ENCODE data around the gene MTERF2.

MTERF2 gene

DNA sequence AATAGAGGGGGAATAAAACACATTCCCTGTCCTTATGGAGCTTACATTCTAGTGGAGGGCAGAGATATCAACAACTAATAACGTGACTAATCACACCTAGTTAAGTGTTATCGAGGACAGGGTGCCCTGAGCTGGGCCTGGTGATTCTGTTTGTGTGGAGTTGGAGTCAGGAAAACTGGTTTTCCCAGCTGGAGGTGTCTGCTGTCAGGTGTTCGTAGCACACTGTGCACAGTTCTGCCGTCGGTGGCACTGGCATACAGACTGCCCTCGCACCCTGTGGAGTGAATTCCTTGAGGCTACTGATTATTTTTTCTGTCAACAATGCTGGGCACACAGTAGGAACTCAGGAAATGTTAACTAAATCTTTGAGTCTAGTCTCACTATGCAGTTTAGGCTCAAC lies 900 bp upstream of the MTERF2 start:
- no peak for DNase-seq (ENCODE audit: low read depth)

DNA sequence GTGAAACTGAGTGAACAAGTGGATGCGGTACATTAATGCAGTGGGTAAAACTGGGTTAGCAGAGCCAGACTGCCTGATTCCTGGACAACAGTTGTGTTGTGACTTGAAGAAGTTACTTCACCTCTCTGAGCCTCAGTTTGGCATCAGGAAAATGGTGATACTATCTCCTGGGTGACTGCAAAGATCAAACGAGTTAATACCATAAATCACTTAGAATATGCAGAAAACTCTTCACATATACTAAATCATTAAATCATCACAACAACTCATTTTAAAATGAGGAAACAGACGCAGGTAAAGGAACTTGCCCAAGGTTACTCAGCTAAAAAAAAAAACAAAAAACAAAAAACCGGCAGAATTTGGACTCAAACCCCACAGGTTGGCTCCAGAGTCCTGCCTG lies 811 bp downstream of the MTERF2 start:
- DNase-seq (ENCODE audit: low read depth), result no peak

DNA sequence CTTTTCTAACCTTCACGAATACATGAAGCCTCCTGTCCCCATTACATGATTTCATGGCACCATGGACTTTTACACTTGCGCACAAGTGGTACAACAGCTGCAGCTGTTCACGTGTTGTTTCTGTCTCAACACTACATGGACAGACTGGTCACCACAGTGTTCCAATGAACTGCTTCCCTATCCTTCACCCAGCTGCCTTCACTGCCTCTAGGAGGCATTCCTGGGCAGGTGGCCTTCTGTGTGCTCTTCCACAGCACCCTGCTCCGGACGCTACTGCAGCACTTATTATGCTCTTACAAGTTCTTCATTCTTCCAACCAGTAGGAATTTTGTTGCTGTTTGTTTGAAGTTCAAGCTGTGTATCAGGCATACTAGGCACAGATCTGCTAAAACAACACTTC lies 1.5 kb downstream of the MTERF2 start:
- DNase-seq (ENCODE audit: low read depth), result no peak

DNA sequence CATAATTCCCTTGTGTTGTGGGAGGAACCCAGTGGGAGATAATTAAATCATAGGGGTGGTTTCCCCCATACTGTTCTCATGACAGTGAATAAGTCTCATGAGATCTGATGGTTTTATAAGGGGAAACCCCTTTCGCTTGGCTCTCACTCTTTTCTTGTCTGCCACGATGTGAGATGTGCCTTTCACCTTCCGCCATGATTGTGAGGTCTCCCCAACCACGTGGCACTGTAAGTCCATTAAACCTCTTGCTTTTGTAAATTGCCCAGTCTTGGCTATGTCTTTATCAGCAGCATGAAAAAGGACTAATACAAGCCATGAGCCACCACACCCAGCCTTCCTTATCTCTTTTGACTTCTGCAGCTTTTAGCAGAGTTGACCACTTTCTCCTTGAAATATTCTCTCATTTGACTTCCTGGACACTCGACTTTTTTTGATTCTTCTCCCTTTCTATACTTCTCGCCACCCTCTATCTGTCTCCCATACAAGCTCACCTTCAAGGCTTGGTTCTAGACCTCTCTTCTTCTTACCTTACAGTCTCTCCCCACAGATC lies 2.3 kb downstream of the MTERF2 start:
- DNase-seq (ENCODE audit: low read depth), result no peak

DNA sequence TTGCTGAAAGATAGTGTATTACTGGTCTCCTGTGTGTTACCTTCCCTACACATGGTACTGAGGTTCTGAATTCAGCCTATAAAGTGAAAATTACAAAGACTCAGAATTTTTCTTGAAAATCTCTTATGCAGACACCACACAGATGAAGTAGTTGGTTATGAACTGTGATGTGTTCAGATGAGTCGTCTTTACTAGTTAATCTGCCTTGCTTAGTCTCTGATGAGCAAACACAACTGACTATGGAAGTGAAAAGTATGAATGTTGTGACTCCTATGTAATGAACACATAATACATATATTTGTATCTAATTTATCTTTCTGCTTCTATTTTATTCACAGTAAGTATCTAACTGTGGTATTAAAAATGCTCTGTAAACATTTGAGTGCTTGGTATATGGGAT lies 4.7 kb downstream of the MTERF2 start:
- DNase-seq (ENCODE audit: low read depth), result no peak

DNA sequence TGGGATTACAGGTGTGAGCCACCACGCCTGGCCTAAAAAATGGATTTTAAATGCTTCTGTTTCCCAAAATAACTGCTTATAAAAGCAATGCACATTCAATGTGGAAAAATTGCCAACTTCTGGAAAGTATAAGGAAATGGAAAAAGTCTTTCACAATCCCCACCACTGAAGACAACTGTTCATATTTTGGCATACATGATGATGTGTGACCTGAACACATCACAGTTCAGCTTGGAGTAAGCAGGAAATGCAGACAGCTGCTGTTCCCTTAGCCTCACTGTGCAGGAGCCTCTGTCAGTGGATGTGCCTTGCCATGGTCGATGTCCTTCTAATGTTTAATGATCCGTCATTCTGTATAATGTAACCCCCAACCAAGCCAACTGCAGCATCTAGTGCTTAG lies 5.2 kb downstream of the MTERF2 start:
- no peak for DNase-seq (ENCODE audit: low read depth)

DNA sequence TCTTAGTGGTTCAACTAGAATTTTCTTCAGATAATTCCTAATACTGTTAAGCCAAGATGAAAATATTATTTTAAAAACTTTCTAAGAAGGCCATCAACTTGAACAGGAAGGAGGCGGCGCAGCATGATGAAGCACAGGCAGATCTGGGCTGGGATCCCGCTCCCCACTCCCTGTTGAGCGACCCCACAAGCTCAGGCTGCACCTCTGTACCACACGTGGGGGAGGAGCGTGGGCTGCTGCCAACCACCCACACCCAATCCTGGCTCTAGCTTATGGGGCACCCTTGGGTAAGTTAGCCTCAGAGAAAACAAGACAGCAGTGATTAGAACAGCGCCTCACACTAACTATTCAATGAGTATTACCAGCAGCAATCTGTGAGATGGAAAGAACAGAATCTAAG lies 6.0 kb downstream of the MTERF2 start:
- DNase-seq (ENCODE audit: low read depth), result no peak

DNA sequence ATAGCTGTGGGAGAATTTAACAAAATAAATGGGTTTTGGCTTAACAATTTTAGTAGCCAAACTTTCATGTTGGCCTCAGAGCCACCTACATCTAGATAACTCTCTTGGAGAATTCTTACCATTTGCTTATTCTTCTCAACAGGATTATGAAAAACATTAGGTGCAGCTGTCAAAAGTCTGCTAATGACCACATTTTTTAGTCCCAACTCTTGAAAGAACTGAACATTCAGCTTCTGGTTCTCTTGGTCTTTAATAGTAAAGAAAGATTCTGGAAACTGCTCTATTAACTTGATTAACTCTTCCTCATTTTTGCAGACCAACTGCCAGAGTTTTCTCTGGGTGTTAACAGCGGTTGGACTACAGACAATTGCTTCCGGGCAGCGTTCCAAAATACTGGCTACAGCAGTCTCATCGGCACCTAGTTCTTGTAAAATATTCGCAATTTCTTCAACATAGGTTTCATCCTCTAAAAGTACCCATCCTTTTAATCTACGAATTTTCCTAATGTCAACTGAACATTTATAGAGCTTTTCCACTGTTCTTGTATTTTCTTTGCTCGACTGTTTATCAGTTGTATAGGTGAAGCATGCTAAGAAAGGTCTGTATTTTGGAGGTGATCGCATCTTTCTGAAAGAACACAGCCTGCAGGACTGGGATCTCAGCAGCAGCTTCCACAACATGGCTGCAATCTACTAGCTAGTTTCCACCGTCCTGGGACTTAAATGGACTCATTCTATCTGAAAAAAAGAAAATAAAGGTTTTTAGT lies 8.7 kb downstream of the MTERF2 start:
- no peak for DNase-seq (ENCODE audit: low read depth)

DNA sequence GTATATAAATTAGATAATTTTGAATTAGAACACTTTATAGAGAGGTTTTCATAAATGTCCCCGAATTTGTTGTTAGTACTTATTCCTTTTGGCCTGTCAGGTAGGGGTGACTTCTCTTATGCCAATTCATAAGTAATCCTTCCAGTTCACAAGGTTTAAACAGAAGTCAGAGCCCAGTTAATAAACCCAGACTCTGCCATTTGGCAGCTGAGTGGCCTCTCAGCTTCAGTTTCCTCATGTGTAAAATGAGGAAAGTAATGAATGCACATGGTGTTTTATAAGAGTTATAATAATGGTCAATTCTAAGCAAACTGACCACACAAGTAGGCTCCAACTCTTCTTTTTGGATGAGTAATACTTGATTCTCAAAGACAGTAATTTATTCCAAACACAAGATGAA lies 10.3 kb downstream of the MTERF2 start:
- DNase-seq (ENCODE audit: low read depth), result no peak

DNA sequence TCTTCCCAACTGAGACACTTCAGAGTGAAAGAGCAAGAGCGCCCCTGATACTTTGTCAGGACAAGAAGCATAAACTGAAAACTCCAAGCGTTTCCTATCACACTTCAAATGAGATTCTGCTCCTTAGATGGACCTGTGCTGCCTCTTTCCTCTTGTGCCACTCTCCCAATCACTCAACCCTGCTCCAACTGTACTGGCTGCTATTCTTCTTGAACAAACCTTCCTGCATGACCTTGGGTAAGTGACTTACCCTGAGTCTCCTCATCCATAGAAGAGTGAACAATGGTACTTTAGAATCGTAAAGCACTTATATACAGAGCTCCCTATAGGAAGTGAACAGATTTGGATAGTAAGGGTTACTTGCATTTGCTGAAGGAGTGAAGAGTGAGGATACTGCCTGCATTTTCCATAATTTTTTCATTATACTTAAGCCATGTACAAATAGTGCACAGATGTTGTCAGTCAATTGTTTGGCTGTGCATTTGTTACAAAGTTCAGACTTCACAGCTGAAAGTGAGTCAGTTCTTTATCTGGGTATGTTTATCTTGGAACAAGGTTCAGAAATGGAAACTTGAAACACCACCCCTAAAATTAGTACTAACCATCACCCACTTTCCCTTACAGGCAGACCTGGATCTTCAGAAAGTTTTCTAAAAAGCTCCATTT lies 10.8 kb downstream of the MTERF2 start:
- DNase-seq (ENCODE audit: low read depth), result no peak

DNA sequence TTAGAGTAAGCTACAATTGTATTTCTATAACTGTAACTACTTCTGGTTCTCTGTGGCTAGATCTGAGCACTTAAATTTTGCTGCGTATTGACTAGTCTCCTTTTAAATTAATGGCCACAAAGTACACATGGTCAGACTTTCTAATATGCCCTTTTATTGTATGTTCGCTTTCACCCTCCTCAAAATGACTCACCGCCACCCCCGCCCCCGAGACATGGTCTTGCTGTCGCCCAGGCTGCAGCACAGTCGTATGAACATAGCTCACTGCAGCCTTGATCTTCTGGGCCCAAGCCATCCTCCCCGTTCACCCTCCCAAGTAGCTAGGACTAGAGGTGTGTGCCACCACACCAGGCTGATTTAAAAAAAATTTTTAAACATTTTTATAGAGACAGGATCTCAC lies 11.8 kb downstream of the MTERF2 start:
- no peak for DNase-seq (ENCODE audit: low read depth)

DNA sequence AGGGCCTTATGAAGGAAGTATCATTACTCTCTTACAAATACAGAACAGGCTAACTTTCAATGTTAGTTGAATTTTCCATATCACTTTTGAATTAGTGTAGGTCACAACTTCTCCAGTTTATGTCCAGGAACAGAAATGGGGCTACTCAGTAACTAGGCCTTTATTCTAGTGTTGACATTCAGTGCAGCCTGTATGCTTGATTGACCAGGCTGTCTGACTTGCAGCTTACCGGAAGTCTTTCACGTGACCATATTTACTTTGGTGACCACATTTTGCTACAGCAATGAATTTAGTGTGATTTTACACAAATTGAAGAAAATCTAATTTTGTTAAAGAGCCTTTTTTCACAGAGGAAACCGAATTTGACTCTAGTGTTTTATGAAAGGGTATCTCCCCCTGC lies 12.4 kb downstream of the MTERF2 start:
- DNase-seq (ENCODE audit: low read depth), result no peak

DNA sequence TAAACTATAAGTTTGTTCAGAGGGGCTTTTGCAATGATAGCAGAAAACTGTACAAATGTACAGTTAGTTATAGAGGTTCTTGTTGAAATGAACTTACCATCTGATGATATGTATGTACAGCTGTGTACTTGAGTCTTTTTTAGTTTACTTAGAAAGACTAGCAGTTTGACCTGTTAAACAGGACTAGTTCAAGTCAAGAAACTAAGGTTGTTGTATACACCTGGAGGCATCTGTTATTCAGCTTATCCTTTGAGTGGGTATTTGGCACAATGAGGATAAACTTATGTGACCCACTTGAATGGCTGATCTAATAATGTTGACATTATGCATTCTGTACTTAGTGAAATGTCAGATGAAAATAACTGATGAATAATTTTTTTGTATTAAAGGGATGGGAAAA lies 13.4 kb downstream of the MTERF2 start:
- DNase-seq (ENCODE audit: low read depth), result no peak

DNA sequence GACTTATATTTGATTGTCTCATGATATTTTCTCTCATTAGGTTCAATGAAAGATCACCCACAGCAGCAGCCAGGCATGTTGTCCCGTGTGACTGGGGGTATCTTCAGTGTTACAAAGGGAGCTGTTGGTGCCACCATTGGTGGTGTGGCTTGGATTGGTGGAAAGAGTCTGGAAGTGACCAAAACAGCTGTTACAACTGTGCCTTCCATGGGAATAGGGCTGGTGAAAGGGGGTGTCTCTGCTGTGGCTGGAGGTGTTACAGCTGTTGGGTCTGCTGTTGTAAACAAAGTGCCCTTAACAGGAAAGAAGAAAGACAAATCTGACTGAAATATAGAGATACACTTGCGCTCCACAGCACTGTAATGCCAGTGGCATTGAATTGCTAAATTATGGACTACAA lies 15.9 kb downstream of the MTERF2 start:
- DNase-seq (ENCODE audit: low read depth), result no peak

DNA sequence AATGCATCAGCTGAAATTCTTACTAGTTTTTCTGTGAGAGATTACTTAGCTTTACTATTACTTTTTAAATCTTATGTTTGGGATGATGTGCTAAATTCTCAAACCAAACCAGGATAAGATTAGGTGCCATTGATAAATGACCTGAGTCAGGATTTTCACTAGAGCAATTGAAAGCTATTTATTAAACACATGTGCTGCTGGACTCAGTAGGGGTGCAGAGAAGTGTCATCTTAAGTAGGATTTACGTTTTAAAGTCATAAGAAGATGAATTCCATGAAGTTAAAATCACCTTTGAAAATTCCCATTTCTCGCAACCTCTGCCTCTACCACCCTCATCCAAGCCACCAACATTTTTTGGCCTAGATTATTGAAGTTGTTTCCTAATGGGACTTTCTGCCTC lies 22.4 kb downstream of the MTERF2 start:
- no peak for DNase-seq (ENCODE audit: low read depth)

DNA sequence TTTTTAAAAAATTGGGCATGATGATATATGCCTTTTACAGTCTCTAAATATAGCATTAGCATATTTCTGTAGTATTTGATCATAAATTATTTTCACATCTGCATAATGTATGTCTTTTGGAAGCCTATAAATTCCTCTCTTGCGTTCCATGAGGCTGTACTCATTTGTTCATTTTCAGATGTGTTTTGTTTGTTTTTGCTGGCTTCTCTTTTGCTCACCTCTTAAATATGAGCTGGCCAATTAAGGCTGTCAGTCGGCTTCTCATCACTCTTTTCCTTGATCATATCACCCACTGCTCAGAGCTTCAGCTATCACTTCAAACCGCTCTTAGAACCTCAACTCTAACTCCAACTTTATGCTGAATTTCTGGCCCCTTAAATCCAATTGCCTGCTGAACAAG lies 24.7 kb downstream of the MTERF2 start:
- no peak for DNase-seq (ENCODE audit: low read depth)

DNA sequence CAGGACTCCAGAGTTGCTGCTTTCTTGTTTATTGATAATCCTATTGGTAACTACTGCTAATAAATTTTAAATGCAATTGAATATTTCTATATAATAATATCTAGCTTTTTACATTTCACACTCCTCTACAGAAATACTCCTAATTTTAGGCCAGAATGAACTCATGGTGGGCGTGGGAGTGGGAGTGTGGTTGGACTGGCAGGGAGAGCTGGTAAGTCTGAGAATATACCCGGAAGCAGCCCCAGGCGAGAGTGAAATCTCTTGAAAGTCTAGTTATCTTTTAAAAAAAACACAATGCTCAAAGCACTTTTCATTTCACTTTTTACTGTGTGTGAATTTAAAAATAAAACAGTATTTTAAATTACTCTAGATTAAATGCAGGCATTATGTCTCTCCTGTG lies 26.5 kb downstream of the MTERF2 start:
- DNase-seq (ENCODE audit: low read depth), result no peak

DNA sequence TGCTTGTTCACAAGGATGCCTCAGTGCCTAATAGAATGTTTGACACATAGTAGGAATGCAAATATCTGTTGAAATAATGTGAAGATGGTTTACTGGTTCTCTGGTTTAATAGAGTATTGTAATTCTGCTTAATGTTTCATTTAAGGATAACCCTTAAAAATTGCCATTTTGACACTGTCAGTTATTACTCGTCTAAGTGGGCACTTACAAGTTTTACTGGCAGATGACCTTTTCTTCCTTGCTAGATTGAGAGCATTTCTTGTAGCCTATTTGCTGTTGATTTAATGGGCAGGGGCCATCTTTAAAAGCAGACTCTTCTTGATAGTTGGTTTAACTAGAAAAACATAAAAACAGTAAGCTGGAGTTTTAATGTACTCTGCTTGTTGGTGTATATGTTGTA lies 29.4 kb downstream of the MTERF2 start:
- DNase-seq (ENCODE audit: low read depth), result no peak

DNA sequence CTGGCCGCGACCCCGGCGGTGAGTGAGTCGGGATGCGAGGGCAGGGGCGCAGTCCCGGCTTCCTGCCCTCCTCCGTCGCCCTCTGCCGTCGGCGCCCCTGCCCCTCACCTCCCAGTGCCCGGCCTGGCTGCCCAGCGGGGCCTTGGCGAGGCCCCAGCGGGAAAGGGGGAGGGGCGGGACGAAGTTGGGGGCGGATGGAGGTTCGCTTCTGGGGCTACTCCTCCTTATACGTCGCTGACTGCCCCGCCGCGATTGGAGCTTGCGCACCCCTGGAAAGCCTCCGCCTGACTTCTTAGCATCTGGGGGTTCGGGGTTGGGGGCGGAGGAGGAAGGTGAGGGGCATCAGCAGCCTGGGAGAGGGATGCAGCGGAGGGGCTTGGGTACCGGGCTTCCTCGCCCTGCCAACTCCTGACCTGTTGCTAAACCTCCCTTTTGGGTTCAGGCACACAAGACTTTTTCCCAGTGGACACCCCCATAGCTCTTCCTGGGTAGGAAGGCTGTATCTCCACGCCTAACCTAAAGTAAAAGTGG lies 30.8 kb downstream of the MTERF2 start:
- DNase-seq (ENCODE audit: low read depth), result peak; percentile 33

DNA sequence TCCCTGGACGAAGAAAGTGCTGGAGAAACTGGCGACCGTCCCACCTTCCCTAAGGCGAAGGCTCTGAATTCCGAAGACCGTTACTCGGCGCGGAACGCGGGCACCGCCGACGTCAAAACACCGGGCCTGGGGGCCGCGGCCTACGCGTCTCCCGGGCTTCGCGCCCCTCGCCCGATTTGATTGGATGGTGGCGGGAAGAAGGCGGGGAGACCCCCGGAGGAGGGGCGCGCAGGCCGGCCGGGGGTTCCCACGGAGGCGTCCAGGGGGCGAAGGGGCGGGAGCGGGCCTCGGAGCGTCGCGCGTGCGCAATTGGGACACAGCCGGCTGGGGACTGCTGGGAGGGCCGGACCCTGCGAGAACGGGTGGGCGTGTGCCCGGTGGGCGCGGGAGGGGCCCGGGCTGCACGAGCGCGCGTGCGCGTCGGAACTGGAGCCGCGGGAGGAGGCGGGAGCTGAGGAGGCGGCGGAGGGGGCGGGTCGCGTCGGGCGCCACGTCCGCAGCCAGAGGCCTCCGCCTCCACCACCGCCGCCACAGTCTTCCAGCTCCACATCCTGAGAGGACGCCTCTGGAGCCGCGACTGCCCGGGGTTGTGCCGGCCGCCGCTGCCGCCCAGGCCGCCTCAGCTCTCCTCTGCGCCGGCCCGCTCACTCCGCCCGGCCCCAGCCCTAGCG lies 31.4 kb downstream of the MTERF2 start, which contains the start of gene TMEM263:
Gene TMEM263, plus strand, starts transcription at position 531 of the 671 bp plus-strand sequence. CDS start 11,210 bp downstream, outside the sequence.
- peak; percentile 83 for DNase-seq (ENCODE audit: low read depth)

DNA sequence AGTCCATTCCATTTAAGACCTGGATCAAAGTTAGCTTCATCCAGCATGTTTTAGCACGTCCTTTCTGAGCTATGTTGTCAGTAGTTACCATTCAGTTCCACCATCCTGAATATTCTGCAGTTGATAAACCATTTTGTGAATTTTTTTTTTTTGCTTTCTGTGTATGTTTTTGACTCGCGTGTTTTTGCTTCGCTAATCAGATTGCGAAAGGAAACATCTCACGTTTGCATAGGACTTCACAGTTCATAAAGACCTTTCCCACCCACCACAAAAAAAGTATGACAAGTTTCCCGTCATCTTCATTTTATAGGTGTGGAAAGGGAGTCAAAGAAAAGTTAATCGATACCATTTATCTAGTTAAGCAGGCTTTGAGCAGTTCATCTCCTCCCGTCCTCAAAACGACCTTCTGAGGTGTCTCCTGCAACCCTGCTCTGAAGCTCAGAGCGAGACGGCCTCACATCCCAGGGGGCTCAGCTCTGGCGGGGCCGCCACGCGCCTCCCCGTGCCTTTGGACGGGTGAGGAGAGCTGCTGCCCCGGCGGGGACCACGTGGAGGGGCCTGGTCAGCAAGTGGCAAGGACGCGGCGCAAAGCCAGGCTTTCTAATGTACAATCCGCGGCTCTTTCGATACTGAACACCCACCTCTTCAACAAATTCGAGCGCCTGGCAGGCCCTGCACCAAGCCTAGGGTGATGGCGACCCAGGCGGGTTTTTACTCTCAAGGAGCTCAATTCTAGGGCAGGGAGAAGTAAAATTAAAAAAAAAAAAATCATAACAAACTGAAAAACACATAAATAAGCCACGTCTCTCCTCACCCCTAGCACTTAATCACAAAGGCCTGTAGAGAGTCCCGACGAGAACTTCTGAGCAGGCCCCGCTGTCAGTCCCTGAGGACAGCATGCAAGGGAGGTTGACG lies 32.2 kb downstream of the MTERF2 start:
- peak; percentile 4 for DNase-seq (ENCODE audit: low read depth)
